RWPE2 (cell line): ENCODE data around the gene GLRB.
A peak's percentile ranks its signal among the peaks of the same experiment; 100 is the strongest.

Experiments
- ATAC-seq: fragments of 200-7000 bp; cut with Tn5 transposase; 3 replicates; pipeline ENCODE4 v1.9.1; 2021; ENCODE audit warnings: low read depth
- DNase-seq: peaks from one replicate; pipeline ENCODE4 v3.0.0-alpha.2; 2020; ENCODE audit warnings: low spot score
- H3K27ac ChIP-seq: fragments of 450-650 bp; 2 replicates; pipeline ENCODE4 v1.5.1; 2017; ENCODE audit warnings: mild to moderate bottlenecking; ENCODE audit not compliant: poor library complexity, severe bottlenecking
- H3K27me3 ChIP-seq: fragments of 250-450 bp; sonication (Bioruptor Pico); 2 replicates; pipeline ENCODE4 v1.5.1; 2021; ENCODE audit warnings: mild to moderate bottlenecking, moderate library complexity; ENCODE audit not compliant: insufficient read depth, poor library complexity, severe bottlenecking
- H3K36me3 ChIP-seq: fragments of 250-450 bp; sonication (Bioruptor Pico); 2 replicates; pipeline ENCODE4 v1.5.1; 2020; ENCODE audit warnings: low read depth, mild to moderate bottlenecking, moderate library complexity
- H3K4me1 ChIP-seq: fragments of 250-450 bp; sonication (Bioruptor Pico); 2 replicates; pipeline ENCODE4 v1.5.1; 2021; ENCODE audit warnings: mild to moderate bottlenecking, moderate library complexity; ENCODE audit not compliant: insufficient read depth, poor library complexity, severe bottlenecking
- H3K4me3 ChIP-seq: fragments of 250-450 bp; sonication (Bioruptor Pico); 2 replicates; pipeline ENCODE4 v1.5.1; 2021; ENCODE audit warnings: mild to moderate bottlenecking, moderate library complexity; ENCODE audit not compliant: severe bottlenecking
- H3K9me3 ChIP-seq: fragments of 250-450 bp; sonication (Bioruptor Pico); 2 replicates; pipeline ENCODE4 v1.5.1; 2021; ENCODE audit warnings: mild to moderate bottlenecking, moderate library complexity; ENCODE audit not compliant: severe bottlenecking
- TF ChIP-seq, protein P1 (sequence below): fragments of 450-650 bp; IDR thresholded peaks from one replicate; pipeline ENCODE4 v1.5.1; 2017; ENCODE audit warnings: mild to moderate bottlenecking, moderate library complexity; ENCODE audit not compliant: poor library complexity, severe bottlenecking

GLRB gene

DNA sequence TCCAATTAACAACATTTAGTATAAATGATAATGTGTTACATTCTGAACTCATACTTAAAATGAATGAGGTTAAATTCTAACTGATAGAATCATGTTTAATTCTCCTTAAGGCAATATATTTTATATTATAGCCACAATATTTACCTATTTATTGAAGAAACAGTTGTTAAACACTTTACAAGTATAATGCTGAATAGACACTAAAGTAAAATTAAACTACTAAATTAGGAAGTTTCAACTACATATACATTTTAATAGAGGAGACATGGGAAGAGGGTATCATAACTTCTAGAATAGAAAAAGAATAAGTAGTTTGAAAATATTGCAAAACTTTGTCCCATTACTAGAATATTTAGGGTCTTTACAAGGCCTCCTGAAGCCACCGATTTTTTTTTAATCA, 108.3 kb downstream of the GLRB start:
- TF ChIP-seq, protein P1, sequence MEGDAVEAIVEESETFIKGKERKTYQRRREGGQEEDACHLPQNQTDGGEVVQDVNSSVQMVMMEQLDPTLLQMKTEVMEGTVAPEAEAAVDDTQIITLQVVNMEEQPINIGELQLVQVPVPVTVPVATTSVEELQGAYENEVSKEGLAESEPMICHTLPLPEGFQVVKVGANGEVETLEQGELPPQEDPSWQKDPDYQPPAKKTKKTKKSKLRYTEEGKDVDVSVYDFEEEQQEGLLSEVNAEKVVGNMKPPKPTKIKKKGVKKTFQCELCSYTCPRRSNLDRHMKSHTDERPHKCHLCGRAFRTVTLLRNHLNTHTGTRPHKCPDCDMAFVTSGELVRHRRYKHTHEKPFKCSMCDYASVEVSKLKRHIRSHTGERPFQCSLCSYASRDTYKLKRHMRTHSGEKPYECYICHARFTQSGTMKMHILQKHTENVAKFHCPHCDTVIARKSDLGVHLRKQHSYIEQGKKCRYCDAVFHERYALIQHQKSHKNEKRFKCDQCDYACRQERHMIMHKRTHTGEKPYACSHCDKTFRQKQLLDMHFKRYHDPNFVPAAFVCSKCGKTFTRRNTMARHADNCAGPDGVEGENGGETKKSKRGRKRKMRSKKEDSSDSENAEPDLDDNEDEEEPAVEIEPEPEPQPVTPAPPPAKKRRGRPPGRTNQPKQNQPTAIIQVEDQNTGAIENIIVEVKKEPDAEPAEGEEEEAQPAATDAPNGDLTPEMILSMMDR: no peak
- no peaks in the 10 kb centered on the region for H3K4me1 ChIP-seq
- H3K27me3 ChIP-seq: no peaks in the 10 kb centered on the region
- ATAC-seq: no peak
- H3K36me3 ChIP-seq: no peaks in the 10 kb centered on the region
- no peak overlapping the region for H3K4me3 ChIP-seq
- DNase-seq: no peak
- no peaks in the 10 kb centered on the region for H3K9me3 ChIP-seq
- H3K27ac ChIP-seq: no peak overlapping the region

DNA sequence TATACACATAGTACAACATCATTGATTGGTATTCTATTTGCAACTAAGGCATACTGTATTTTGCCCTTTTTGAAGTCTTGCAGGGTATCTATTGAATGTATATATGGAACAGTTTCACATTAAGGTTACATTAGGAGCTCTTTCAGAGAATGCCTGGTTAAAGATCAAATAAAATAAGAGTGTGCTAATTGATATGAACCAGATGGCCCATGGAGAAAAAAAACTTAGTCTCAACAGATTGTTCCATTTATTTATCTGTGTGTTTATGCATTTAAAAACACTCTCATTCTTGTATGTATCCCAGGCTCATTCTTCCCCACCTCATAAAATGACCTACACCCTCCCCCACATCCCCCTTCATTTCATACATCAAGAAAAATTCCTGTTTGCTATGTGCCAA, 109.4 kb downstream of the GLRB start:
- no peak for ATAC-seq
- Histone ChIP-seq H3K4me1 (no peaks in the 10 kb centered on the region), H3K36me3 (no peaks in the 10 kb centered on the region), H3K9me3 (no peaks in the 10 kb centered on the region), H3K27ac (no peak overlapping the region), H3K4me3 (no peak overlapping the region), H3K27me3 (no peaks in the 10 kb centered on the region)
- TF ChIP-seq, protein P1: no peak
- DNase-seq: no peak

DNA sequence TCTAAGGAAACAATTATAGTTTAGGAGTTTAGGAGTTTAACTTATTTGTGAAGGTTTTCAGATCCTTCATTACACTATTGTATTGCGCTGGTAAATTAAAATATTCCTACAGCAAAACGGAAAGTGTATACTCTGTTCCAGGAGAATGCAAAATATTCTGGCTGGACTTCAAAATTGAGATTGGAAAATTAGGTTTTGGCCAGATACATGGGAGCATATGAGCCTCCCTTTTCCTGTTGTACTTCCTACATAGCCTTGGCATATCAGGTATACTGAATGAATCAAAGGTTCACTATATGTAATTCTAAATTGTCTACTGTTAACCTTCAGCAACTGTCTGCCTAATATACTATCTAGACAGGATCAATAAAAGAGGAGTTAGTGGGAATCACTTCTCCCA, 119.4 kb downstream of the GLRB start:
- Histone ChIP-seq H3K4me3 (no peak overlapping the region), H3K27me3 (no peaks in the 10 kb centered on the region), H3K9me3 (no peaks in the 10 kb centered on the region), H3K36me3 (no peaks in the 10 kb centered on the region), H3K4me1 (no peaks in the 10 kb centered on the region), H3K27ac (no peak overlapping the region)
- DNase-seq: no peak
- TF ChIP-seq, protein P1: no peak
- ATAC-seq: no peak

DNA sequence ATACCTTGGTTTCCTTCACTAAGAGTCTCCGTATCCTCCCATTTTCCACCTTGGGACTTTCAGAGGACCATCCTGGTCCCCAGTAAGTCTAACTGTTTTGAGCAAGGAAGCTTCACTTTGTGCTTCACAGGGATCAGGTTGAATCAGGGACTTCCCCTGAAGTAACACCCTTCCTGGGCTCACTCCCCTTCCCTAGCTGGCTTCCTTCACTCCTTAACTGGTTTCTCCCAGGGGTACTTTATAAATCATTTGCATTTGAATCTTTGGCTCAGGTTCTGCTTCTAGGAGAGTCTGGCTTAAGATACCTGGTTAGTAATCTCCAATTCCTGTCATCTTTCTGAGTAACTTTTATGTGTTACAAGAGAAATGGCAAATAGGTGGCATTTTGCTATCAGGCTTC, 120.1 kb downstream of the GLRB start:
- no peak overlapping the region for H3K4me3 ChIP-seq
- H3K27me3 ChIP-seq: no peaks in the 10 kb centered on the region
- no peak overlapping the region for H3K27ac ChIP-seq
- ATAC-seq: no peak
- DNase-seq: no peak
- no peaks in the 10 kb centered on the region for H3K4me1 ChIP-seq
- H3K9me3 ChIP-seq: no peaks in the 10 kb centered on the region
- no peaks in the 10 kb centered on the region for H3K36me3 ChIP-seq
- TF ChIP-seq, protein P1: no peak

DNA sequence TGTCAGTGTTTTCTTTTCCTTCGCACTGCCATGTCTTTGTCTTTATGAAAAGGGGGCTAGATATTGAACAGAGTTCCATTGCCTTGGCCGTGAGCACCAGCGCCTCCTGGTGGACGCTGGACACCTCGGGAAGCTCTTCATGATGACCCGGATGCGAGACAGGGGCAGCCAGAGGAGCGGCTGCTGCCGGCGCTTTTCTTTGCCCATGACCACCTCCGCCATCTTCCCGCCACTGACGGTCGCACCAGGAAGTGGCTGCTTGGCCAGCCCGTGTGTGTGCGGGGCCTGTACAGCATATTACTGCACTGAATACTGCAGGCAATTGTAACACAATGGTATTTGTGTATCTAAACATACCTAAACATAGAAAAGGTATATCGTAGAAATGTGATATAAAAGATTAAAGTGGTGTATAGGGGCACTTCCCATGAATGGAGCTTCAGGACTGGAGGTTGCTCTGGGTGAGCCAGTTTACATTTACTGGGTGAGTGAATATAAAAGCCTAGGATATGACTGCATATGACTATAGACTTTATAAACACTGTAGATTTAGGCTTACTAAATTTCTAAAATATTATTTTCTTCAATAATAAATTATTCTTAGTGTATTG, 128.8 kb downstream of the GLRB start:
- DNase-seq (no peak), ATAC-seq (no peak)
- Histone ChIP-seq H3K36me3 (no peaks in the 10 kb centered on the region), H3K27ac (no peak overlapping the region), H3K4me1 (no peaks in the 10 kb centered on the region), H3K27me3 (no peaks in the 10 kb centered on the region), H3K4me3 (no peak overlapping the region), H3K9me3 (no peaks in the 10 kb centered on the region)
- TF ChIP-seq, protein P1: peak; percentile 45
